GM23248 (cell line): ENCODE results near the gene PXK.

Experiments used
- EZH2 ChIP-seq: fragments of 200-600 bp; sonication (generic); IDR thresholded peaks from 2 replicates; pipeline ENCODE4 v1.6.1; 2018; ENCODE audit warnings: antibody characterized with exemption, mild to moderate bottlenecking; ENCODE audit not compliant: insufficient read depth, poor library complexity, severe bottlenecking
- EZH2phosphoT487 ChIP-seq: fragments of 200-600 bp; sonication (generic); IDR thresholded peaks from 2 replicates; pipeline ENCODE4 v1.6.1; 2018; ENCODE audit warnings: antibody characterized with exemption, moderate library complexity, mild to moderate bottlenecking, low read depth; ENCODE audit not compliant: insufficient read depth

GRCh38 chr3:58409663-58410062 lies 77.0 kb downstream of the PXK start:
- TF ChIP-seq EZH2 (no peak), EZH2phosphoT487 (no peak)
